ENCODE results near the gene P4HA2.
A peak's percentile ranks its signal among the peaks of the same experiment; 100 is the strongest.

DNA sequence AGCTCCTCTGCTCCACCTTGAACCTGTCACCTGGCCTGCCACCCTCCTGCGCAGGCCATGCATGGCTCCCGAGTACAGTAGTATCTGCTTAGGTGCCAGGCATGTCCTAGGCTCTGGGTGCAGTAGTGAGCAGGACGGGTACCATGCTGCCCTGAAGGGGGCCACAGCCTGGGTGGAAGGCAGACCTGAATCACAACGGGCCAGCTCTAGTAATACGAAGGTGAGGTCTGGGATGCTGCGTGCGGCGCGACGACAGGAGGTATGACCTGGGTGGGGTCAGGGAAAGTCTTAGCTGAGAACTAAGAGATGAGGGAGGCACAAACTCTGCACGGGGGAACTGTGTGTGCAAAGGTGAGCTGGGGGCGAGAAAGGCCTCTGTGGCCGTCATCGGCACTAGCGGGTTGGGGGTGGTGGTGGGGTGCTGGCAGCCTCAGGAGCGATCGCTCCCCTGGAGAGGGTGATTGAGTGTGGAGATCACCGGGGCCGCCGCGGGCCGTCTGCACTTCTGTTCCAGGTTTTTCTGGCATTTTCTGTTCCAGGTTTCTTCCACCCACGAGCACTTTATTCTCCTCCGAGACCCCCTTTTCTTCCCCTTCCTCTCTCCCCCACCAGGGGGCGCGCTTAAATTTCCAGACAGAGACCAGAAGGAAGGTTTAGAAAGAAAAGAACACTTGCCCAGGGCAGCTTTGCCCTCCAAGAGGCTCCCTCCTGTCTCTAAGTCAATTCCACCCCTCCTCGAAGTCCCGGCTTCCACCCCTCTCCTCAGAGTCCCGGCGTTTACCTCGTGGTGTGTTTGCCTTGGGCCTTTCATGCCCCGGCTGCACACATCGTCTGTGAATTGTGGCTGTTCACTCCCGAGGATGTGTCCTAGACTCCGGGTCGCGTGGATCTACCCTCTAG is 44.9 kb upstream of the P4HA2 start:
- TF ChIP-seq, protein P1, sequence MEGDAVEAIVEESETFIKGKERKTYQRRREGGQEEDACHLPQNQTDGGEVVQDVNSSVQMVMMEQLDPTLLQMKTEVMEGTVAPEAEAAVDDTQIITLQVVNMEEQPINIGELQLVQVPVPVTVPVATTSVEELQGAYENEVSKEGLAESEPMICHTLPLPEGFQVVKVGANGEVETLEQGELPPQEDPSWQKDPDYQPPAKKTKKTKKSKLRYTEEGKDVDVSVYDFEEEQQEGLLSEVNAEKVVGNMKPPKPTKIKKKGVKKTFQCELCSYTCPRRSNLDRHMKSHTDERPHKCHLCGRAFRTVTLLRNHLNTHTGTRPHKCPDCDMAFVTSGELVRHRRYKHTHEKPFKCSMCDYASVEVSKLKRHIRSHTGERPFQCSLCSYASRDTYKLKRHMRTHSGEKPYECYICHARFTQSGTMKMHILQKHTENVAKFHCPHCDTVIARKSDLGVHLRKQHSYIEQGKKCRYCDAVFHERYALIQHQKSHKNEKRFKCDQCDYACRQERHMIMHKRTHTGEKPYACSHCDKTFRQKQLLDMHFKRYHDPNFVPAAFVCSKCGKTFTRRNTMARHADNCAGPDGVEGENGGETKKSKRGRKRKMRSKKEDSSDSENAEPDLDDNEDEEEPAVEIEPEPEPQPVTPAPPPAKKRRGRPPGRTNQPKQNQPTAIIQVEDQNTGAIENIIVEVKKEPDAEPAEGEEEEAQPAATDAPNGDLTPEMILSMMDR (conservative IDR thresholded peaks at IDR 0.05; ENCODE audit: low read length) = peak; percentile 92
- no peak for TF ChIP-seq EZH2phosphoT487 (IDR thresholded peaks at IDR 0.05; ENCODE audit: borderline replicate concordance, low read depth, low read length)
